ENCODE data around the gene PIGA. TPM values are rescaled to one million over a fixed set of nuclear protein-coding genes. Genes with fewer than 3 reads are reported as not detected.

PIGA gene
- total RNA-seq, 2 donors from 2014 or later = 12.6 to 21.6 TPM

DNA sequence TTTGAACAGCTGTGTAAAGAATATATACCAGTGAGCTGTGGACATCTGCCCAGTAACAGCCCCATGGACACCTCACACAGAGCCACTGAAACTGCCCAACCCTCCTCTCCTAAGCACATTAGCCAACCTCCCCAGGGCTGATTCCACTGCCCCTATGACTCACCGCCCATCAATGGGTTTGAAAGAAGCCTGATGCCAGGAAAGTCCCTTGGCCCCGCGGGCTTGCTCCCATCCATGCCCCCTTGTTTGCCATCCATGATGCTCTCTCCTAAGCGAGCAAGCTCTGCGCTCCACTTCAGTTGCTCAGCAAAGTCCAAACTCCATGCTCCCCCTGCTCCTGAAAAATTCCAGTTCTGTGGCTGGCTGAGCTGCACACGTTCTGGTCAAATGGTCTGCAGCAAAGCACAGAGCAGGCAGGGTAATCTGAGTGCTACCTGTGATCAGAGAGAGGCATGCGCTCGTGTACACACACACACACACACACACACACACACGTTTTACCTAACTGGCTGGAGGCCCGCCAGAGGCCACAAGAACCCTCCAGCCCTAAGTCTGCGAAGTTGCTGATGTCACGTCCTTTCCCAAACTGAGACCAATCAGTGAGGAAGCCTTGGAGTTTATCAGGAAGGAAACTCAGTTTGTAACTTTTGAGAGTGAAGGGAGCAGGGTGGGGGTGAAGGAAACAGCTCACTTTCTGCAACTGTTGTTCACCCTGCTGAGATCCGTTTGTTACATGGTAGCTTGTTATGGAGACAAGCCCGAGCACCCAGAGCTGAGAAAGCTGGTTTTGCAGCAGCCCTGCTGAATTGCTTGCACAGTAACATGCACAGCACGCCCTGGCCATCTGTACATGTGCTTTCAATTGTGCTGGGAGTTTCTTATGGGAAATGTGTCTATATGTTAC is 65.5 kb downstream of the PIGA start, which contains the start of gene ASB9:
Gene ASB9, minus strand, starts transcription at position 466 of the 904 bp plus-strand sequence. Its CDS starts 209 bp downstream, at position 257.
- no peaks in the 10 kb centered on the region for H3K27me3 Mint-ChIP-seq (ENCODE audit: insufficient read depth)
- Histone ChIP-seq H3K27me3 (ENCODE audit: control insufficient read depth, insufficient read depth, low read length, poor library complexity, severe bottlenecking) (no peaks in the 10 kb centered on the region), H3K36me3 (ENCODE audit: control insufficient read depth, insufficient read depth, low read length) (no peaks in the 10 kb centered on the region), H3K9me3 (ENCODE audit: control insufficient read depth, low read length) (no peaks in the 10 kb centered on the region), H3K27ac (ENCODE audit: low read depth, low read length) (no peak within 1 kb of the TSS), H3K9ac (ENCODE audit: extremely low read depth, low read length, poor library complexity, severe bottlenecking) (no peak within 1 kb of the TSS), H3K4me1 (ENCODE audit: control insufficient read depth, insufficient read depth, low read length) (no peaks in the 10 kb centered on the region), H3K4me3 (ENCODE audit: low read length) (no peak within 1 kb of the TSS)
- H3K4me3 Mint-ChIP-seq = no peak within 1 kb of the TSS
- peaks cover 53% of the 10 kb centered on the region for H3K9me3 Mint-ChIP-seq
- H3K27ac Mint-ChIP-seq = no peak within 1 kb of the TSS
- 69 to 86% methylated on average over 2 to 14 of the region's 15 CpGs for WGBS, 2 experiments (ENCODE audit: insufficient coverage in 1 of 2, insufficient read length in 1 of 2)
- peaks cover 2% of the 10 kb centered on the region for H3K4me1 Mint-ChIP-seq
- no peaks in the 10 kb centered on the region for H3K36me3 Mint-ChIP-seq (ENCODE audit: low read depth)
- no peak for TF ChIP-seq CTCF (conservative IDR thresholded peaks at IDR 0.05)
- peak; percentile 55 for DNase-seq

Other genes starting within 250 kb of the PIGA start
- under 1 TPM; 0.20 to 0.46 TPM for gene ASB9, start 65.4 kb downstream of the PIGA start, total RNA-seq
- gene ASB11, start 19.9 kb downstream of the PIGA start, total RNA-seq = not detected
- under 1 TPM; 0.27 to 0.42 TPM for gene VEGFD, start 48.9 kb upstream of the PIGA start, total RNA-seq
- 10 to 100 TPM; 21.0 to 34.2 TPM for gene PIR, start 157.8 kb upstream of the PIGA start, total RNA-seq
- gene BMX, start 165.3 kb upstream of the PIGA start, total RNA-seq = not detected

Measured in endodermal cell (in vitro differentiated cells).